ENCODE results near the gene FXYD4.
"Not testable (repeated sequence)": the region's sequence is repeated elsewhere in the genome, so short reads cannot be mapped to it uniquely, and the experiment has no call there.

FXYD4 gene

GRCh38 chr10:43371418-43371817 lies at the start of gene FXYD4:
Gene FXYD4 (plus strand): TSS chr10:43371636. CDS start chr10:43373747, 2,111 bp downstream.
- no peak for DNase-seq (ENCODE audit: low spot score)

- no peak for DNase-seq (ENCODE audit: low spot score)
These were observed 49.1 kb upstream of the FXYD4 start for GRCh38 chr10:43322331-43322730.

GRCh38 chr10:43322769-43323168 lies 48.7 kb upstream of the FXYD4 start:
- peak; percentile 98 for DNase-seq (ENCODE audit: low spot score)

GRCh38 chr10:43323245-43323644 lies 48.2 kb upstream of the FXYD4 start:
- no peak for DNase-seq (ENCODE audit: low spot score)

GRCh38 chr10:43324876-43325275 lies 46.6 kb upstream of the FXYD4 start:
- no peak for DNase-seq (ENCODE audit: low spot score)

- DNase-seq (ENCODE audit: low spot score) = no peak
These were observed 44.3 kb upstream of the FXYD4 start for GRCh38 chr10:43327171-43327570.

GRCh38 chr10:43327986-43328385 lies 43.5 kb upstream of the FXYD4 start:
- DNase-seq (ENCODE audit: low spot score) = no peak

- not testable (repeated sequence) for DNase-seq (ENCODE audit: low spot score)
These were observed 42.6 kb upstream of the FXYD4 start for GRCh38 chr10:43328810-43329209.

- not testable (repeated sequence) for DNase-seq (ENCODE audit: low spot score)
These were observed 42.1 kb upstream of the FXYD4 start for GRCh38 chr10:43329246-43329885.

- DNase-seq (ENCODE audit: low spot score) = not testable (repeated sequence)
These were observed 41.2 kb upstream of the FXYD4 start for GRCh38 chr10:43330049-43330823.

- DNase-seq (ENCODE audit: low spot score) = not testable (repeated sequence)
These were observed 40.7 kb upstream of the FXYD4 start for GRCh38 chr10:43330824-43331127.

- DNase-seq (ENCODE audit: low spot score) = no peak
These were observed 37.8 kb upstream of the FXYD4 start for GRCh38 chr10:43333653-43334052.

GRCh38 chr10:43336061-43336460 lies 35.4 kb upstream of the FXYD4 start:
- no peak for DNase-seq (ENCODE audit: low spot score)

- no peak for DNase-seq (ENCODE audit: low spot score)
These were observed 34.7 kb upstream of the FXYD4 start for GRCh38 chr10:43336641-43337318.

GRCh38 chr10:43337536-43337935 lies 33.9 kb upstream of the FXYD4 start:
- DNase-seq (ENCODE audit: low spot score) = not testable (repeated sequence)

GRCh38 chr10:43338117-43338516 lies 33.3 kb upstream of the FXYD4 start:
- no peak for DNase-seq (ENCODE audit: low spot score)

GRCh38 chr10:43339136-43339535 lies 32.3 kb upstream of the FXYD4 start:
- no peak for DNase-seq (ENCODE audit: low spot score)

- DNase-seq (ENCODE audit: low spot score) = no peak
These were observed 31.3 kb upstream of the FXYD4 start for GRCh38 chr10:43340101-43340500.

- DNase-seq (ENCODE audit: low spot score) = no peak
These were observed 30.8 kb upstream of the FXYD4 start for GRCh38 chr10:43340619-43341018.

- DNase-seq (ENCODE audit: low spot score) = no peak
These were observed 30.0 kb upstream of the FXYD4 start for GRCh38 chr10:43341450-43341849.

GRCh38 chr10:43342279-43343125 lies 28.9 kb upstream of the FXYD4 start:
- no peak for DNase-seq (ENCODE audit: low spot score)

- no peak for DNase-seq (ENCODE audit: low spot score)
These were observed 28.3 kb upstream of the FXYD4 start for GRCh38 chr10:43343126-43343525.

Data from ecto neural progenitor cell (in vitro differentiated cells).